GM23338 (cell line): ENCODE measurements around the gene SNX8.

ENCODE experiments used
- CREB1 ChIP-seq: fragments of 250-450 bp; sonication (Bioruptor Pico); IDR thresholded peaks from 2 replicates; pipeline ENCODE4 v1.5.0; 2020; ENCODE audit warnings: low read depth, mild to moderate bottlenecking, moderate library complexity
- CTCF ChIP-seq, 2 experiments: fragments of 200-600 bp in 1 of 2; sonication (generic) in 1 of 2; conservative IDR thresholded peaks; 2 replicates each; pipeline versions ENCODE4 v1.5.1 to v1.6.1; 2016 to 2017; ENCODE audit warnings: antibody characterized with exemption in 2 of 2, low read depth in 2 of 2, mild to moderate bottlenecking in 2 of 2, moderate library complexity in 1 of 2
- ETS1 ChIP-seq: IDR thresholded peaks from 2 replicates; pipeline ENCODE4 v1.6.1; 2016; ENCODE audit warnings: antibody characterized with exemption
- EZH2 ChIP-seq: fragments of 200-600 bp; sonication (generic); IDR thresholded peaks from one replicate; pipeline ENCODE4 v1.8.0; 2017; ENCODE audit warnings: antibody characterized with exemption, mild to moderate bottlenecking, low read depth; ENCODE audit not compliant: unreplicated experiment
- EZH2phosphoT487 ChIP-seq: fragments of 200-600 bp; sonication (generic); IDR thresholded peaks from one replicate; pipeline ENCODE4 v1.8.1; 2018; ENCODE audit warnings: antibody characterized with exemption; ENCODE audit not compliant: unreplicated experiment
- JUNB ChIP-seq: IDR thresholded peaks from one replicate; pipeline ENCODE4 v1.6.1; 2016; ENCODE audit warnings: antibody characterized with exemption; ENCODE audit not compliant: unreplicated experiment
- NANOG ChIP-seq: IDR thresholded peaks from 2 replicates; pipeline ENCODE4 v1.6.1; 2016; ENCODE audit warnings: antibody characterized with exemption, borderline replicate concordance
- POLR2AphosphoS5 ChIP-seq: IDR thresholded peaks from 2 replicates; pipeline ENCODE4 v1.6.1; 2016; ENCODE audit warnings: antibody characterized with exemption, low read depth
- REST ChIP-seq: IDR thresholded peaks from one replicate; pipeline ENCODE4 v1.6.1; 2018; ENCODE audit warnings: antibody characterized with exemption; ENCODE audit not compliant: unreplicated experiment
- STAT1 ChIP-seq: IDR thresholded peaks from one replicate; pipeline ENCODE4 v1.6.1; 2016; ENCODE audit warnings: antibody characterized with exemption; ENCODE audit not compliant: unreplicated experiment
- ZNF114 ChIP-seq: fragments of 250-450 bp; sonication (Bioruptor Pico); IDR thresholded peaks from 2 replicates; pipeline ENCODE4 v1.5.0; 2020; ENCODE audit warnings: mild to moderate bottlenecking, moderate library complexity
- ZNF331 ChIP-seq: fragments of 250-450 bp; sonication (Bioruptor Pico); IDR thresholded peaks from 2 replicates; pipeline ENCODE4 v1.5.0; 2020; ENCODE audit warnings: low read depth, mild to moderate bottlenecking, moderate library complexity
- TF ChIP-seq, protein P1 (sequence below): fragments of 250-450 bp; sonication (Bioruptor Pico); IDR thresholded peaks from 2 replicates; pipeline ENCODE4 v1.5.0; 2020; ENCODE audit warnings: mild to moderate bottlenecking, moderate library complexity

- TF ChIP-seq CTCF (conservative IDR thresholded peaks at IDR 0.05; ENCODE audit: low read depth in 2 of 2) (peak in 1 of 2 experiments; percentile 34; a peak in 2 of 4 replicates), CREB1 (CRISPR knock-in tag) (no peak), REST (no peak), EZH2 (no peak), POLR2AphosphoS5 (no peak), EZH2phosphoT487 (no peak), JUNB (no peak), ZNF114 (CRISPR knock-in tag) (no peak), ETS1 (no peak), NANOG (no peak), STAT1 (no peak), ZNF331 (no peak)
- TF ChIP-seq, protein P1, sequence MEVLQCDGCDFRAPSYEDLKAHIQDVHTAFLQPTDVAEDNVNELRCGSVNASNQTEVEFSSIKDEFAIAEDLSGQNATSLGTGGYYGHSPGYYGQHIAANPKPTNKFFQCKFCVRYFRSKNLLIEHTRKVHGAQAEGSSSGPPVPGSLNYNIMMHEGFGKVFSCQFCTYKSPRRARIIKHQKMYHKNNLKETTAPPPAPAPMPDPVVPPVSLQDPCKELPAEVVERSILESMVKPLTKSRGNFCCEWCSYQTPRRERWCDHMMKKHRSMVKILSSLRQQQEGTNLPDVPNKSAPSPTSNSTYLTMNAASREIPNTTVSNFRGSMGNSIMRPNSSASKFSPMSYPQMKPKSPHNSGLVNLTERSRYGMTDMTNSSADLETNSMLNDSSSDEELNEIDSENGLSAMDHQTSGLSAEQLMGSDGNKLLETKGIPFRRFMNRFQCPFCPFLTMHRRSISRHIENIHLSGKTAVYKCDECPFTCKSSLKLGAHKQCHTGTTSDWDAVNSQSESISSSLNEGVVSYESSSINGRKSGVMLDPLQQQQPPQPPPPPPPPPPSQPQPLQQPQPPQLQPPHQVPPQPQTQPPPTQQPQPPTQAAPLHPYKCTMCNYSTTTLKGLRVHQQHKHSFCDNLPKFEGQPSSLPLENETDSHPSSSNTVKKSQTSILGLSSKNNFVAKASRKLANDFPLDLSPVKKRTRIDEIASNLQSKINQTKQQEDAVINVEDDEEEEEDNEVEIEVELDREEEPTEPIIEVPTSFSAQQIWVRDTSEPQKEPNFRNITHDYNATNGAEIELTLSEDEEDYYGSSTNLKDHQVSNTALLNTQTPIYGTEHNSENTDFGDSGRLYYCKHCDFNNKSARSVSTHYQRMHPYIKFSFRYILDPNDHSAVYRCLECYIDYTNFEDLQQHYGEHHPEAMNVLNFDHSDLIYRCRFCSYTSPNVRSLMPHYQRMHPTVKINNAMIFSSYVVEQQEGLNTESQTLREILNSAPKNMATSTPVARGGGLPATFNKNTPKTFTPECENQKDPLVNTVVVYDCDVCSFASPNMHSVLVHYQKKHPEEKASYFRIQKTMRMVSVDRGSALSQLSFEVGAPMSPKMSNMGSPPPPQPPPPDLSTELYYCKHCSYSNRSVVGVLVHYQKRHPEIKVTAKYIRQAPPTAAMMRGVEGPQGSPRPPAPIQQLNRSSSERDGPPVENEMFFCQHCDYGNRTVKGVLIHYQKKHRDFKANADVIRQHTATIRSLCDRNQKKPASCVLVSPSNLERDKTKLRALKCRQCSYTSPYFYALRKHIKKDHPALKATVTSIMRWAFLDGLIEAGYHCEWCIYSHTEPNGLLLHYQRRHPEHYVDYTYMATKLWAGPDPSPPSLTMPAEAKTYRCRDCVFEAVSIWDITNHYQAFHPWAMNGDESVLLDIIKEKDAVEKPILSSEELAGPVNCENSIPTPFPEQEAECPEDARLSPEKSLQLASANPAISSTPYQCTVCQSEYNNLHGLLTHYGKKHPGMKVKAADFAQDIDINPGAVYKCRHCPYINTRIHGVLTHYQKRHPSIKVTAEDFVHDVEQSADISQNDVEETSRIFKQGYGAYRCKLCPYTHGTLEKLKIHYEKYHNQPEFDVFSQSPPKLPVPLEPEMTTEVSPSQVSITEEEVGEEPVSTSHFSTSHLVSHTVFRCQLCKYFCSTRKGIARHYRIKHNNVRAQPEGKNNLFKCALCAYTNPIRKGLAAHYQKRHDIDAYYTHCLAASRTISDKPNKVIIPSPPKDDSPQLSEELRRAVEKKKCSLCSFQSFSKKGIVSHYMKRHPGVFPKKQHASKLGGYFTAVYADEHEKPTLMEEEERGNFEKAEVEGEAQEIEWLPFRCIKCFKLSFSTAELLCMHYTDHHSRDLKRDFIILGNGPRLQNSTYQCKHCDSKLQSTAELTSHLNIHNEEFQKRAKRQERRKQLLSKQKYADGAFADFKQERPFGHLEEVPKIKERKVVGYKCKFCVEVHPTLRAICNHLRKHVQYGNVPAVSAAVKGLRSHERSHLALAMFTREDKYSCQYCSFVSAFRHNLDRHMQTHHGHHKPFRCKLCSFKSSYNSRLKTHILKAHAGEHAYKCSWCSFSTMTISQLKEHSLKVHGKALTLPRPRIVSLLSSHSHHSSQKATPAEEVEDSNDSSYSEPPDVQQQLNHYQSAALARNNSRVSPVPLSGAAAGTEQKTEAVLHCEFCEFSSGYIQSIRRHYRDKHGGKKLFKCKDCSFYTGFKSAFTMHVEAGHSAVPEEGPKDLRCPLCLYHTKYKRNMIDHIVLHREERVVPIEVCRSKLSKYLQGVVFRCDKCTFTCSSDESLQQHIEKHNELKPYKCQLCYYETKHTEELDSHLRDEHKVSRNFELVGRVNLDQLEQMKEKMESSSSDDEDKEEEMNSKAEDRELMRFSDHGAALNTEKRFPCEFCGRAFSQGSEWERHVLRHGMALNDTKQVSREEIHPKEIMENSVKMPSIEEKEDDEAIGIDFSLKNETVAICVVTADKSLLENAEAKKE = no peak
These were observed 6.8 kb upstream of the SNX8 start for GRCh38 chr7:2321020-2321419.
